Middle frontal gyrus (tissue), 1 donor: ENCODE data around the gene TTC22.

ENCODE experiments used
- DNase-seq: peaks from one replicate; pipeline ENCODE4 v3.0.0-alpha.2; 2015; ENCODE audit warnings: low spot score; ENCODE audit errors: extremely low spot score

TTC22 gene

DNA sequence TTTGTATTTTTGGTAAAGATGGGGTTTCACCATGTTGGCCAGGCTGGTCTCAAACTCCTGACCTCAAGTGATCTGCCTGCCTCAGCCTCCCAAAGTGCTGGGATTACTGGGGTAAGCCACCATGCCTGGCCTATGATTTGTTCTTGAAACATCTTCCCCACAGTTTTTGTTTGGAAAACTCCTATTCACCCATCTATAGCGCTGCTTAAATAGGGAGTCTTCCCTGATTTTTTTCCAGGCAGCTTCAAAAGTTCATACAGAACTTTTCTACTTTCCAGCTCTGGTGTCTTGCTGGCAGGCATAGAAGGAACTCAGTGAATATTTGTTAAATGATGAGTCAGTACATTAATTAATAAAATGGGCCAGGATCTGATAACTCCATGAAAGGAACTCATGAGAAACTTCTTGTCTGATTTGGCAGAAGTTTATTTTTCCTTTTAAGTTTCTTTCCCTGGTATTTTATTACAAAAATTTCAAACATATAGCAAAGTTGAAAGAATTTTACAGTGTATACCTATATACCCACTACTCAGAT, 33.0 kb upstream of the TTC22 start:
- no peak for DNase-seq

DNA sequence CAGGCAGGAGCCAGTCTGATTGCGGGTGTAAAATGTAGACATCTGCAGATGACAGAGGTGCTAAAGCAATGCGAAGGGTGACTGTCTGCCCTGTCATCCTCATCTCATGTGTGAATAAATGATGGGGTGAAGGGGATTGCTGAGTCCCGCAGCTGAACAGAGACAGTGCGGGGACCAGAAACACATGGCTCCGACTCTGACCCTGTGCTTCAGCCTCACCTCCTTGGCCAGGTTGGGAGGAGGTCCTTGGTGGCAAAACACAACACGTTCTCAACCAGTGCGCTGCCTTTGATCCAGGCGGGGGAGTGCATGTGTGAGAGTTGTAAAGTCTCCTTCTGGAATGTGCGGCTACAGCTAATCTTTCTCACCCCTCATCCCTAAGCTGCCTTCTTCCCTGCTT, 32.0 kb upstream of the TTC22 start:
- DNase-seq = no peak

DNA sequence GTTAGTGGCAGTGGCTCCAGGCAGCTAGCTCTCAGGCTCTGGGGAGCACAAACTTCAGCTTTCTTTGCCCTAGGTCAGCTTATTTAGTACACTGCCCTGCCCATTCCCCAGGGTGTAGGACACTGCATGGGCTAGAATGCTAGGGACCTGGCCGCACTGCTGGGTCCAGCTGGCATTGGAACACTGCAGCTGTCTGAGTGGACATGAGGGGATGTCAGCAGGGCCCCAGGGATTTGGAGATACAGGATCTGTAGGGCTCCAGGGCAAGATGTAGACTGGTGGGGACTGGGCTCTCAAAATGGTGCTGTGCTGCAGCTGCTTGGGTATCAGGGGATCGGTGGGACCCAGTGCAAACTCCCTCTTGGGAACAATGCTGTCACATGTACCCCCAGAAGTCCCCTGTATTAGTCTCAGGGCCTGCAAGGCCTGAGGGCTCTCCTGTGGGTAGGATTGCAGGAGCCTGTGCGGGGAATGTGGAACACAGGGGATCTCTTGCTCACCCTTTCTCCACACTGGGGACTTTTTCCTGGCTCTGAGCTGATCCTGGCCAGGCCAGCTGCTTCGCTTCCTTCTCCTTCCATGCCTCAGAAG, 25.2 kb upstream of the TTC22 start:
- no peak for DNase-seq

DNA sequence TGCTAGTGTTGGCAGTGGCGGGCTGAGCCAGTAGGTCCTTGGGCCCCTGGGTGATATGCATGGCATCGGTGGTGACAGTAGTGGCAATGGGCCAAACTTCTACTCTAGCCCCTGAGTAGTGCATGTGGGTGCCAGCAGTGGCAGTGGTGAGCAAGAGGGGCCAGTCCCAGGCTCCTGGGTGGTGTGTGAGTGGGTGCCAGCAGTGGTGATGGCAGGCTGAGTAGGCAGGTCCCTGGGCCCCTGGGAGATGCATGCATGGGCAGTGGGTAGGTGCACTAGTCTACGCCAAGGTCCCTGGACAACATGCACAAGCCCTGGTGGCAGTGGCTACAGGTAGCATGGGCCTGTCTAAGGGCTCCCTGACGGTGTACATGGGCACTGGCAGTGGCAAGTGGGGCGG, 24.6 kb upstream of the TTC22 start:
- no peak for DNase-seq

DNA sequence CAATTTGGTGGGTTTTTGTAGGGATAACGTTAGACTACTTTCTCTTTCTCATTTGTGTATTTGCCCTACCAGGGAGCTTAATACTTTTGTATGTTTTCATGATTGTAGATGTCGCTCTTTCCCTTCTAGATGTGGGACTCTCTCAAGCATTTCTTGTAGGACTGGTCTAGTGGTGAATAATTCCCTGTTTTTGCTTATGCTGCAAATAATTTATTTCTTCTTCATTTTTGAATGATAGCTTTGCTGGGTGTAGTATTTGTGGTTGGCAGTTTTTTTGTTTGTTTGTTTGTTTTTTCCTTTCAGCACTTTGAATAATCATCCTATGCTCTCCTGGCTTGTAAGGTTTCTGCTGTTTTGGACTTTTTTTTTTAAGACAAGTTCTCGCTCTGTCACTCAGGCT, 22.5 kb upstream of the TTC22 start:
- no peak for DNase-seq

DNA sequence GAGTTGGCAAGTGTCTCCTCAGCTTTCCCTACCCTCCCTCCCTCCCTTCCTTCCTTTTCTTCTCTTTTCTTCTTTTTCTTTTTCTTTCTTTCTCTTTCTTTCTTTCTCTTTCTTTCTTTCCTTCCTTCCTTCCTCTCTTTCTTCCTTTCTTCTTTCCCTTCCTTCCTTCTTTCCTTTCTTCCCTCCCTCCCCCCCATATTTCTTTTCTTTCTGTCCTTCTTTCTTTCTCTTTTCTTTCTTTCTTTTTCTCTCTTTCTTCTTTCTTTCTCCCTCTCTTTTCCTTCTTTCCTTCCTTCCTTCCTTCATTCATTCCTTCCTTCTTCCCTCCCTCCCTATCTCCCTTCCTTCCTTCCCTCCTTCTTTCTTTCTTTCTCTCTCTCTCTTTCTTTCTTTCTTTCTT, 18.6 kb upstream of the TTC22 start:
- no peak for DNase-seq

DNA sequence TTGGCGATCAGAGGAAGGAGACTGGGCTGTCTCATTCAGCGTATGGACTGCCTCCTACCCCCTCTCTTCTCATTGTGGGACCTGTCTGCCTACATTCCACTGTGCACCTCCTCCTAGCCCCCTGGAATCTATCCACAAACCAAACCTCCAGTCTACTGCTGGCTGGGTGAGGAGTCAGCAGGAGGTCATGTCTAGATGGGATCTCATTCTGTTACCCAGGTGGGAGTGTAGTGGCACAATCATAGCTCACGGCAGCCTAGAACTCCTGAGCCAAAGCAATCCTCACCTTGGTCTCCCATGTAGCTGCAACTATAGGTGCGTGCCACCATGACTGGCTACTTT, 18.0 kb upstream of the TTC22 start:
- no peak for DNase-seq

DNA sequence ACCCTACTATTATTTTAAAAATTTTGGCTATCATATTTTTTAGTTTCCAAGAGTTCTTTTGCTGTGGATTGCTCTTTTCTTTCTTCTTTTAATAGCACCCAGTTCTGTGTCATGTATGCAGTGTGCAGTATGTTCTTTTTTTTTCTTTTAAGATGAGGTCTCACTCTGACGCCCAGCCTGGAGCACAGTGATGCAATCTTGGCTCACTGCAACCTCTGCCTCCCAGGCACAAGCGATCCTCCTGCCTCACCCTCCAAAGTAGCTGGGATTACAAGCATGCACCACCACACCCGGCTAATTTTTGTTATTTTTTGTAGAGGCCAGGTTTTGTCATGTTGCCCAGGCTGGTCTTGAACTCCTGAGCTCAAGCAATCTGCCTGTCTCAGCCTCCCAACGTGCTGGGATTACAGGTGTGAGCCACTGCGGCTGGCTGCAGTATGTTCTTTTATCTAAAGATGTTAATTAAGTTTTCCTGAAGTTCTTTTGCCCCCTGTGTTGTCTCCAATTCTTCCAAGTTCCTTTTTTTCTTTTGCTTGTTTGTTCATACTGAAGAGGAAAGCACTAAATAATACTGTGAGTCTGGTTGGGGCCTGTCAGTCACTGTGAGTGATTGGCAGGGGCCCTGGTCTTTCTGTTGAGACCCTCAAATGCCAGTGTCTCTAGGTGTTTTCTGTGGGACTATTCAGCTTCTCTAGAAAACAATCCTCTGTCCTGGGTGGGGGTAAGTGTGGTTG, 17.5 kb upstream of the TTC22 start:
- DNase-seq = no peak

DNA sequence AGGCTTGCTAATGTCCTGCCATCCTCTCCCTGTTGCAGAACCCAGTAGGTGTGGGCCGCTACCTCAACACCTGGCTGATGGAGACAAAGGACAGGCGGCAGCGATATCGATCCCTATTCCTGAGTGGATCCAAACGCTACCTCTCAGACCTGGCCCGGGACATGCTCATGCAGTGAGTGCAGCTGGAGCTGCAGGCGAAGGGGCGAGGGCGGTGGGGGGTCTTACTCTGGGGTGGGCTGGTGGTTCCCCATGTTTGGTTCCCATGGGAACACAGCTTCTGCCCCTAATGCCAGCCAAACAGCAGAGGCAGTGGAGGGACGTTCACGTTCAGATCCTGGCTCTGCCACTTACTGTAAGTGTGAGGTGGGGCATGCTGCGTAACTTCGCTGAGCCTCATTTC, 15.8 kb upstream of the TTC22 start:
- no peak for DNase-seq

DNA sequence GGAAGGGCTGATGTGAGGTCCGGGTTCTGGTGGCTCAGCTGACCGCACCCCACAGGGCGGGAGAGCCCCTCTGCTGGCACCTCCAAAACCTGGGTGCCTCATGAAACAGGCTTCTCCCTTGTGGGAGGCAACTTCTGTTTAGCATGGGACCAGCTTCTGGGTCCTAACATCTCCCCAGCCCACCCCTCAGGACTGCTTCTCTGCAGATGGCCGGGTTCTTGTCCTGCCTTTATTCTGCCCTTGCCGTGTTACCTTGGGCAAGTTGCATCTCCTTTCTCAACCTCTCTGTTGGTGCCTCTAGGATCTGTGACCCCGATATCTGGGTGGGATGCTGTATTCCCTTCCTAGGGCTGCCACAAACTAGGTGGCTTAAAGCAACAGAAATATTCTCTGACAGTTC, 15.0 kb upstream of the TTC22 start:
- no peak for DNase-seq

DNA sequence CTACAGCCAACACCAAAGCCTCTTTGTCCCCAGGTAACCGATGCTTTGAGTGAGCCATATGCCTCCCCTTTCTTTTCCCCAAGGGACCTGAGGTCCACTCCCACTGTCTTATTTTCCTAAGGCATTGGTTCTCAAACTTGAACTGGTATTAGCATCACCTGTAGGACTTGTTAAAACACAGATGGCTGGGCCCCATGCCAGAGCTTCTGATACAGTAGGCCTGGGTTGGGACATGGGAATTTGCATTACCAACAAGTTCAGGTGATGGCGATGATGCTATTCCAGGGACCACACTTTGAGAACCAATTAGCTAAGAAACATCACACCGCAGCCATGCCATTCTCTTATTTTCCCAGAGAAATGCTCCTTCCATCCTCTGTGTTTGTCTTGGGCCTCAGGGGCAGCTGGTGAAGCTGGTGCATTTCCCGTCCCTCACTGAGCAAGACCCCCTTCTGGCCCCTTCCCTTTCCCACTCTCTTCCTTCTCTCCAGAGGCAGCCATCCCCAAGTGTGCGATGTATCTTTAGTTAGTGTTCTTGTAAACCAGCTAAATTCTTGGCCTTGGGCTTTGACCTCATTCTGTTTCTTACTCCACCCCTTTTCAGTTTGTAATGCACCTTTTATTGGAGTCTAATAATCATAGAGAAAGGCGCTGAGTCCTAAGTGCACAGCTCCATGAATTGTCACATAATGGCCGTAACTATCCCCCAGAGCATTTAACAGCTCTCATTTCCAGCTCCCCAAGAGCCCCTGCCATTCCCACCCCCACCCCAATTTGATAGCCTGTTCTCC, 14.2 kb upstream of the TTC22 start:
- no peak for DNase-seq

DNA sequence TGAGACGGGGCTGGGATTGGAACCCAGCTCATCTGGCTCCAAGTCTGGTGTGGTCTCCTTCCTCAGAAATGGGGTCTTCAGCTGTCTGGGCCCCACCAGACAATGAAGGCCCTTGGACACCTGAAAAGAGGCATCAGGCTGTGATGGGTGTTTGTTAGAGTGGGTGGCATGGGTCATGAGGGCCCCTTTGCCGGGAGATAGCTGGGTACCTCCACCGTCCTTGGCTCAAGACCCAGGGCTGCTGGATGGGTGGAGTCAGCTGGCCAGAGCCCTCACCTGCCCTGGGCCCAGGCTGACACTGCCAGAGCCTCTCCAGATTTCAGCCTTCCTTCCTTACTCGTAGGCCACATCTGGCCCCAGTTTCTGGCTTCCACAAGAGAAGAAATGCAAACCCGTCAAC, 13.4 kb upstream of the TTC22 start:
- DNase-seq = no peak

DNA sequence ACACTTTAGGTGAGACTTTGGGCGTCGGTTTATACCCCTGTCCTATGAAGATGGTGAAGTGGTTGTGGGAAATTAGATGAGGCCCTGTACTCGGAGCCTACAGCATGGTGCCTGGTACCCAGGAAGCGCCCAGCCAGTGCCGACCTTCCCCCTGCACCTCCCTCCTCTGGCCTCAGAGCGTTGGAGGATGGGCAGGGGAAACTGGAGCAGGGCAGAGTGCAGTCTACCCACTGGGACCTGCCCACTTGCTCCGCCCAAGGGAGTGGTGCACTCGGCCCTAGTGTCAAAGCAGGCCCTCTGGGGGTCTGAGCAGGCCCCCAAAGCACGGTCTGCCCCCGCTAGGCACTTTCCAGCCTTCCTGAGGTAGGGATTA, 13.0 kb upstream of the TTC22 start:
- no peak for DNase-seq

DNA sequence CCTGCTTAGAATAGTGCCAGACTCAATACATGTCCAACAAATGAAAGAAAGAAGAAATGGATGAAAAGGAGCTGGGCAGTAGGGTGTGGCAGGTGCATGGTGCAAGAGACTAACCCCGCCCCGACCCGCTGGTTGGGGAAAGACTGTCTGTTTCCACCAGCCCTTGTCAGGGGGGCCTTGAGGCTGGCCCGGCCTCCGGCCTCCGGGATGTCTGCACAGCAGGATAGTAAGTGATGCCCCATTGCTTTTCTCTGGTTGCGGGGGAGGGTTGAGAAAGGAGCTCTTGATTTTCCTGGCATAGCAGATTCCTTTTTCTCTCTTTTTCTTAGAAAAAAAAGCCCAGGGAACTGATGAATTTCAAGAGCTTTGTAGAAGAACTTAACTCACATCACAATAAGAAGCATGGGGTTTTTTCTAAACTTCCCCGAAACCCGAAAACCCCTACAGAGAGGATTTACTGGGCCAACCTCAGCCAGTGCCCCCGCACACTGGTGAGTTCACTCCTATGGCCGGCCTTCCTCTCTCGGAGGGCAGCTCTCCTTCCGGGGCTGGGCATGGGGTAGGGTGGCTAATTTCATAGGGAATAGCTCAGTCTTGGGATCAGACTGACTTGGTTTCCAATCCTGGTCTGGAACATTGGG, 12.5 kb upstream of the TTC22 start:
- DNase-seq = no peak

DNA sequence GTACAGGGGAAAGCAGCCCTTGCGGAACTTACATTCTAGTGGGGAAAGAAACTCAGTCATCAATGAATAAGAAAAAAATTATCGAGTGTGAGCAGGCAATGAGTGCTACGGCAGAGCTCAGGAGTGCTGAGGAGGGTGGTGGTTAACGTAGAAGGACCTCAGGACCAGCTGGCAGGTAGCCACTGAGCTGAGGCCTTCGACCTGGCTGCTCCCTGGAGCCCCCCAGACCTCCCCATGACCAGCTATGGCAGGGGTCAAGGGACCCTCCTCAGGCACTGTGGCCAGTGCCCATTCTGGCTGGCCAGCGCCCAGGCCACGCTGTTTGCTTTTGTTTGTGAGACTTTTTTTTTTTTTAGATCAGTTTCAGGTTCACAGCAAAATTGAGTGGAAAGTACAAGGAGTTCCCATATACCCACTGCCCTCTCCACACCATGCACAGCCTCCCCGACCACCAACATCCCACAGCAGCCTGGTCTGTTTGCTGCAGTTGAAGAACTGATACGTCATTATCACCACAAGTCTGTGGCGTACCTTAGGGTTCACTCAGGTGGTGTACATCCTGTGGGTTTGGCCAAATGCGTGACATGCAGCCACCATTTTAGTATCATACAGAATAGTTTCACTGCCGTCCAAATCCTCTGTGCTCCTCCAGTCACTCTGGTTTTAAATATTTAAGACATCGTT, 11.8 kb upstream of the TTC22 start:
- no peak for DNase-seq

DNA sequence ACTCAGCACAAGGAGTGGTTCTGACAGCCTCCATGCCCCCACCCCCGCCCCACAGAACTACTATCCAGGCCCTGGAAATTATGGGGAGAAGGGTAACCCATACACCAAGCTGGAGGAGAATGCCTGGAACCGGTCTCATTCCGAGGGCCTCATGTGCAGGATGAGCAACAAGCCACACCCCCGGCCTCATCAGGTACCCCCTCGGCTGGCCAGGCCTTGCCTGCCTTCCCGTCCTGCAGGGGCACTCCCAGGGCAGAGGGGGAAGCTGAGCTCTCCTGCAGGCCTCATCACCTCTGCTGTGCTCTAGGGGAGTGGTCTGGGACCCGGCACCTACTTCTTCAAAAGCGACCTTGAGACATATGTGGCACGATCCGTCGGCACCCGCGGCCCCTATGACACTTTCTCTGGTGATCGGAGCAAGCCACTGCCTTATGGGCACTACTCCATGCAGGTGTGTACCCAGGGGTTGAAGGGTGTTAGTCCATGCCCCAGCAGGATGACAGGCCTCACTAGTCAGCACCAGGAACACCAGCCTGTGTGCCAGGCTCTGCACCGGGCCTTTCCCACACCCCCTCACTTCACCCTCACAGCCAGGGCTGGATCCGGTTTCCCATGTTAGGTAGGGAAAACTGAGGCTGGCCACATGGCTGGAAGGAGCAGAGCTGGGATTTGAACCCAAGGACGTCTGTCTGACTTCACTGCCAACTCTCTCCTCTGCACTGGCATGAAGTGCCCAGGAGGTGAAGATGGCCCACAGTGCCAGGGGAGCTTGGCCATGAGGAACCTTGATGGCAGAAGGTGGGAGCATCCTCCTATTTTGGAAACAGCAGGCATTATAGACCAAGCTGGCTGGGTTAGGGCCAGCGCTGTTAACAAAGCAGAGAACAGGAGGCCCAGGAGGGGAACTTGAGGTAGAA, 10.9 kb upstream of the TTC22 start:
- no peak for DNase-seq

DNA sequence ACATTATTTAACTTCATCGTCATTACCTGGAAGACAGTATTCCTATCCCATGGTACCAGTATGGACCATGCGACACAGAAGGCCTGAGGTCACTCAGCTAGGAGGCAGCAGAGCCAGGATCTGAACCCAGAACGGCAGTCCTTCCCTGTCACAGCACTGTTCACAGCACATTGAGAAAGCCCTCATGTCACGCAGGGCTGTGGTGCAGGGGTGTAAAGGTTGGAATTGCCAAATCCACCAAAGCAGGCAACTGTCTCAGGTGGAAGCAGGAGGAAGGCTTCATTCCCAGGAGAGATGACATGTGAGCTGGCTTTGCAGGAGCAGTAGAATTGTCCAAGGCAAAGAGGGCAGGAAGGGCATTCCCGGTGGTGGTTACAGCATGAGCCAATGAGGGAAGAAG, 9.9 kb upstream of the TTC22 start:
- DNase-seq = no peak

DNA sequence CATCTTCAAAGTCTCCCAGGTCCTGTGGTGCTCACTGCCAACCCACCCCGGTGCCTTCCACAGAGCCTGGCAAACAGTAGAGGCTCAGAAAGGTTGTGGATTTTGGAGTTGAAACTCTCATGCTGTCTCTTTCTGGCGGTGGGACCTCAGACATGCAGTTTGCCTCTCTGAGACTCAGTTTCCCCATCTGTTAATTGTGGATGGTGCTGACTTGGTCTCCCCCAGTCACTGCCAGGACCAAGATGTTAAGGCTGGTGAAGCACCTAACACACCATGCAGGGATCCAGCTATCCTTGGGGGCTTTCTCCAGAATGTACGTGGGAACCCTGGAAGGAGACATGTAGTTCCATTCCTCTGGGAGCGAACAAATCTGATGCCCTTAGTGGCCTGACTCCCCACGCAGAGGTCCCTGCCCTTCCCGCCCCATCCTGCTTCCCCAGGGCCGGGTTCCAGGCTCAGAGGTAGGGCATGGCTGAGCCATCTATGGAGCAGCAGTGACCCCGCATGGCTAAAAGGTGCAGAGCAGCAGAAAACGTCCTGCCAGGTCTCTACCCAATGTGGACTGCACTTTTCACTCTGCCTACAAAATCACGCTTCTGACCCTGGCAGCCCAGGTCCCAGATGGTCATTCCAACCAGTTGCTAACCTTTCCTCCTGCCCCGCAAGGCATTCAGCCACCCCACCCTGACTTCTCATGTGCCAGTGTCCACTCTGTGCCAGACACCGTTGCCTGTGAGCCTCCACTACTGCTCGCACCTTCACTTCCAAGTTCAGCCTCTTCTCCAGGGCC, 9.2 kb upstream of the TTC22 start:
- DNase-seq = no peak

DNA sequence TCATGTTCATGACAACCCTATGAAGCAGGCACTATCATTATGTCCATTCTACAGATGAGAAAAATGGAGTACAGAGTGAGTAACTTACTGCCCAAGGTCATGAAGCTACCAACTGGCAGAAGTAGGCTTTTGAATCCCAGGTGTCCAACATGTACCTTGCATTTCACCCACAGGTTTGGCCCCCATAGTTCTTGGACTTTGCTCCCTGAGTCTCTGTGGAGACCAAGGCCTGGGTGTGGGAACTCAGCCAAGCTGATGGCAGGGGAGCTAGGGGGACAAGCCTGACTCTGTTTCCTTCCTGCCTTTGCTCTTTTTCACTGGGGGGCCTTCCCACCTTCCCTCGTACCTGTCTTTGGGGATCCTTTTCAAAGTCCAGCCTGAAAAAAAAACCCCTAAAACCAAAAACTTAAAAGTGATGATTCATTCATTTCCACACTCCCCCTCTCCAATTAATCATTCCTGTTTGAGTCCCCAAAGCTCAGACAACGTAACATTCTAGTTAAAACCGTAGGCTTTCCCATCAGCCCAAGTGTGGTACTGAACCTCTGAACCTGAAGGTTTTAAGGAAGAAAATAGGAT, 8.5 kb upstream of the TTC22 start:
- DNase-seq = no peak
